NCI-H446 (cell line): ENCODE data around the gene ZBTB7A.
"Not testable (repeated sequence)": the region's sequence is repeated elsewhere in the genome, so short reads cannot be mapped to it uniquely, and the experiment has no call there.

ENCODE experiments used
- DNase-seq, 2 experiments: peaks; one replicate each; lab custom pipeline; 2025; lab: John Stamatoyannopoulos, UW

The ZBTB7A gene

DNA sequence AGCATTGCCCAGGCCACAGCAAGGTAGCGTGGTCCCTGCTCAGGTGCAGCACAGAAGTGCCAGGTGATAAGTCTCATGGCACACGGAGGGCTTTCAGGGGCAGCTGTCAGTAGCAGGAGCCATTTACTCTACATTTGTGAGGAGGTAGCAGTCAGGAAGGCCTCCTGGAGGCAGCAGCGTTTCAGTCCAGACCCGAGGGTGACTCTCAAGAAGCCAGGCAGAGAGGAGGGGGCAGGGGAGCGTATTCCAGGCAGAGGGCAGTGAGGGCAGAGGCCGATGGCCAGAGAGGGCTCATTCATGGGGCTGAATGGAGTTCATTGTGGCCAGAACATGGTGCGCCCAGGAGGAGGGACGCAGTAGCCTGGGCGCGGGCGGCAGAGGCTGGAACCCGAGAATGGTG, 50.2 kb downstream of the ZBTB7A start:
- no peak for DNase-seq

- no peak for DNase-seq
Observed at GRCh38 chr19:4015705-4016402, 50.8 kb downstream of the ZBTB7A start.

- no peak for DNase-seq
Observed at GRCh38 chr19:4014541-4015491, 51.9 kb downstream of the ZBTB7A start.

DNA sequence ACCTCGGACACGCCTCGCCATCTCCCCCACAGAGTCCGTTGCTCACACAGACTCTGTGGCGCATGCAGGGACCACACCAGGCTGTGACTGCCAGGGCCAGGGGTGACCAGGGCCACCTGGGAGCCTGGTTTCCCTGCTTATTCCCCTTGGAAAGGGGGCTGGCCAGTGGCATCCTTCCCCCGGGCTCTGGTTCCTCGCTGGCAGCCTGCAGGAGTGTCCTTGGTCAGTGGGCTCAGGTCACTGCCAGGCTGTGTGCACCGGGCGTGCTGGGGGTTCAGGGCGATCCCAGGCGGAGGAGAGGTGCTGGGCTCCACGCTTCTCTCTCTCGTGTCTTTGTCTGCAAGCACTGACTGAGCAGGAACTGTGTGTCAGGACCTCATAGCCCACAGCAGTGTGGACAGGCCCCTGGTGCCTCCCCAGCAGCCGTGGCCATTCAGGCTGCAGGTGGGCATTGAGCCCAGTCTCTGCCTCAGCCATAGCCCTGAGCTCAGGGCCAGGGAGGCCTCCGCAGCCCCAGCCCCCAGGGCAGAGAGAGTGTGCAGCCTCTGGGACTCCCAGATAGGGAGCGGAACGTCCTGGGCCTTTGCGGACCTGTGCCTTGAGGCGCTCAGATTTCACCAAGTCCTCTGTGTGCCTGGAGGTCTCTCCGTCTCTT, 52.7 kb downstream of the ZBTB7A start:
- DNase-seq = no peak

DNA sequence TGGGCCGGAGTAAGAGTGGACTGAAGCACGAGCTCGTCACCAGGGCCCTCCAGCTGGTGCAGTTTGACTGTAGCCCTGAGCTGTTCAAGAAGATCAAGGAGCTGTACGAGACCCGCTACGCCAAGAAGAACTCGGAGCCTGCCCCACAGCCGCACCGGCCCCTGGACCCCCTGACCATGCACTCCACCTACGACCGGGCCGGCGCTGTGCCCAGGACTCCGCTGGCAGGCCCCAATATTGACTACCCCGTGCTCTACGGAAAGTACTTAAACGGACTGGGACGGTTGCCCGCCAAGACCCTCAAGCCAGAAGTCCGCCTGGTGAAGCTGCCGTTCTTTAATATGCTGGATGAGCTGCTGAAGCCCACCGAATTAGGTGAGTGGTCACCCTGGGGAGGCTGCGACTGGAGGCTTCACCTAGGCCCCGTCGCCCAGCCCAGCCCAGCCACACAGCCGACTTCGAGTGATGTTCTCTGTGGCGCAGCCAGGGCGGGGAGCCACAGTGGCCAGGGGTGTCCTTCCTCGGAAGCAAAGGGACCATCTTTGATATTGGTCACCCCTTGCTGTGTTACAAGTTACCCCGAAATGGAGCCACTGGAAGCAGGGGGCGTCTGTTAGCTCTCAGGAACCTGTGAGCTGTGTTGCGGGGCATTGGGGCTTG, 53.6 kb downstream of the ZBTB7A start:
- DNase-seq = no peak

DNA sequence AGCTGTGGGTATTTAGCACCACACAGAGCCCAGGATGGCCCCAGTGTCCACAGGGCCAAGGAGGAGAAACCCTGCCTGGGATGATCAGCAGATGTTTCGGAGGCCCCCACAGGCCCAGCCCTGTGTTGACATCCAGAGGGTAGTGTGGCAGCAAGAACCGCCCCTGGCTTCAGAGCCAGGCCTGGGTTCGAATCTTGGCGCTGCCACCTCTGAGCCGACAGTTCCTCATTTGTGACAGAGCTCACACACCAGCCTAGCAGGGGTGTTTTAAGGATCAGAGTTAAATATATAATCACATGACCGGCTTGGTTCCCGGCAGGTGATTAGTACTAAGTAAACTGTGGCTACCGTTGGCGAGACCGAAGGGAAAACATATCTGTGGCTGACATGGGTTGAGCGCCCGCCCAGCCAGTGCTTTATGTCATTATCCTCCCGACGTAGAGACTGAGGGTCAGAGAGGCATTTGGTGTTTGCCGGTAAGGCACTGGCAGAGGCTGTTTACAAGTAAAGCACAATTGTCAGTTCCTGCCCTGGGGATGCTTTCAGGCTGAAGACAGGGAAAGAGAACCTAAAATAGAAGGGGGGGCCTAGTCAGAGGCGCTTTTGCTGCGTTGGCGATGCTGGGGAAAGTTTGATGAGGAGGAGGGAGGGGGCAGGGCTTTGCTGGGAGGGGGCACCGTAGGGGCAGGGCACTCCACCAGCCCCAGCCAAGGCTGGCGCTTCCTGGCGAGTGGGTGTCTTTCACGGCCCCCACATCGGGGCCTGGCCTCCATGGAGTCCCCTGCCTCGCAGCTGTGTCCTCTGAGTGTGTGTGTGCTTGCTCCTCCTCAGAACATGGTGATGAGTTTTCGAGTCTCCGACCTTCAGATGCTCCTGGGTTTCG, 54.4 kb downstream of the ZBTB7A start:
- DNase-seq = no peak

DNA sequence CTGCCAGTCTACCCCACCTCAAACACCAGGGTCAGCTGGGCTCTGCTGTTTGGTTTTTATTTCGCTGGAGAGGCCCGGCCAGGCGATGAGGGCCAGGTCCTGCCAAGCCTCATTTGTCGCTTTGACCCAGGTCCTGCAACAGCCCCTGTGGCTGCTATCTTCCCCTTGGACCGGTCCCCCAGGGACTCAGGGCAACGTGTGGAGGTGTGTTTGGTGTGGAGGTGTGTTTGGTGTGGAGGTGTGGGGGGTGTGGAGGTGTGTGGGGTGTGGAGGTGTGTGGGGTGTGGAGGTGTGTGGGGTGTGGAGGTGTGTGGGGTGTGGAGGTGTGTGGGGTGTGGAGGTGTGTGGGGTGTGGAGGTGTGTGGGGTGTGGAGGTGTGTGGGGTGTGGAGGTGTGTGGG, 55.3 kb downstream of the ZBTB7A start:
- DNase-seq = not testable (repeated sequence)

DNA sequence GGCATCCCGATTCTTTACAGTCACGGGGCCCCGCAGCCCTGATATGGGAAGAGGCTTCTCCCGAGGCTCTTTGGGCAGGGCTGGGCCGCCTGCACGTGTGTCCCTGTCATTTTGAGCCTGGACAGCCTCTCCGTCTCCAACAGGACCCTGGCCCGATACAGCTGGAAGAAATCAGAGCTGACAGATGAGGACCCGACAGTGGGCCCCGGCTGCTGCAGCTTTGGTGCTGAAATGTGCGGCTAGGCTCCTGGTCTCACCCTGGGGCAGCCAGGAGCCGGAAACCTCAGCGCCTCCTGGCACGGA, 55.9 kb downstream of the ZBTB7A start:
- no peak for DNase-seq

- peak in 1 of 2 experiments; percentile 24 for DNase-seq
Observed at GRCh38 chr19:4009990-4010807, 56.5 kb downstream of the ZBTB7A start.

DNA sequence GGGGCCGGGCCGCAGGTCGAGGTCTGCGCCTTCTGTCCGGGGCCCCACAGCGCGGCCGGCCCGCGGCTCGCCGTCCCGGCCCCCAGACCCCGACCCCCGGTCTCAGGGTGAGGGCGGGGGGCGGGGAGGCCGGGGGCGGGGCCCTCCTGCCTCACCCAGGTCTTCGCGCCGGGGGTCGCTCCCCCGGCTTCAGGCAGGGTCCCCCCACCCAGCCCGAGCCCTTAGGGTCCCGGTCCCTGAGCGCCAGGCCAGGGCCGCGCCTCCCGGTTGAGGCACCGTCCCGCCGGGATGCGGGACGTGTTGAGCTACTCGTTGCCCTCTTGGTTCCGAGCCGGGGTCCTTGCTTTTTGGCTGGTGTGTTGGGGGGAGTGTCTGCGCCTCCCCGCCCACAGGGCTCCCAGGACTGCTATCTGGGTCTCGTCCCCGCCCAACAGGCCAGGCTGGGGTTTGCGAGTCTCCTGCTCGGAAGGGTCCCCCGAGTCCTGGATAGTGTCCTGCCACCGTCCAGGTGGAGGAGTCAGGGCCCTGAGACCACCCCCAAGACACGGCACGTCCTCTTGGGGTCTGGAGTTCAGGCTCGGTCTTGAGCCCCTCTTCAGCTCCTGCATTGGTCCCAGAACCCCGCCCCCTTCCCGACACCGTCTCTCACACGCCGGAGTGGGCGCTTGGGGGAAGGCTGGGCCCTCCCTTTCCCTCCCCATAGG, 58.7 kb downstream of the ZBTB7A start:
- DNase-seq = peak in 1 of 2 experiments; percentile 19

DNA sequence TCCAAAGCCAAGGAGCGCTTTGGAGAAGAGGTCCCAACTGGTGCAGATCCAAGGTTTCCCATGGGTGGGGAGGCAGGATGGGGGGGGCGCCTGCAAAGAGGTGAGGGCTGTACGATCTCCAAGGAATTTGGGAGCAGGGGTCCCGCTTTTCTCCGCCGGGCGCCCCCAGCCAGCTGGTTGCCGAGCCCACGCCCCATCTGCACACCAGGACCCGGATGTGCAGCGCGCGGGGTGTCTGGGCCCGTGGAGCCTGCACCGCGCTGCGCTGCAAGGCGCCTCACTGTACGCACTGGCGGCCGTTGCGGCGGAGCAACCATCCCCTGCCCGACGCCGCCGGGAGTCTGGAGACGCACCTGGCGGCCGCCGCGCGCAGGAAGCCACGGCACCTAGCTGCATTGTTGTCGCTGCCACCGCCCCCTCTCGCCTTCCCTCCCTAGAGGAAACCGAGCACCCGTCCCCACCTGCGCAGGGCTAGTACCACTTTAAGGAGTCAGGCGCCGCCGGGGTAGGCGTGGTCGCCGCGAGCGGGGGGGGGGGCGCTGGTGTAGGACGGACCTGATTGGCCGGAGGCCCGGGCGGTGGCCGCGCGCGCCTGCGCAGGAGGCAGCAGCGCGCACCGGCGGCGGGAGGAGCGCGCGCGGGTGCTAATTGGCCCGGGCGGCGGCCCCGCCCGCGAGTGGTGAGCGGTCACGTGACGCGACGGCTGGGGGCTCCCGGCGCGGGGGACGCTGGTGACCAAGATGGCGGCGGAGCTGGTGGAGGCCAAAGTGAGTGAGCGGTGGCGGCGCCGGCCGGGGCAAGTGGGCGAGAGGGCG, 59.5 kb downstream of the ZBTB7A start, which contains the start of gene PIAS4:
Gene PIAS4, plus strand, starts transcription at position 716 of the 815 bp plus-strand sequence. Its CDS starts 25 bp downstream, at position 741.
- DNase-seq = peak; percentile 91 to 98

DNA sequence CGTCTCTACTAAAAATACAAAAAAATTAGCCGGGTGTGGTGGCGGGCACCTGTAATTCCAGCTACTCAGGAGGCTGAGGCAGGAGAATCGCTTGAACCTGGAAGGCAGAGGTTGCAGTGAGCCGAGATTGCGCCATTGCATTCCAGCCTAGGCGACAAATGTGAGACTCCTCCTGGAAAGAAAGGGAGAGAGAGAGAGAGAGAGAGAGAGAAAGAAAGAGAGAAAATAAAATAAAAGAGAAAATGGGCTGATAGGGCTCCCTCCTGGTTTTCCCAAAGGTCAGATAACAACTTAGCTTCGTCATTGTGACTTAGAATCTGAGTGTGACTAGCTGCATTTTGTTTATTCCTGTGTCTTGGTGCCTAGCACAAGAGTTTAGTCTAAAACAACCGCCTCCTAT, 61.3 kb downstream of the ZBTB7A start:
- DNase-seq = not testable (repeated sequence)

DNA sequence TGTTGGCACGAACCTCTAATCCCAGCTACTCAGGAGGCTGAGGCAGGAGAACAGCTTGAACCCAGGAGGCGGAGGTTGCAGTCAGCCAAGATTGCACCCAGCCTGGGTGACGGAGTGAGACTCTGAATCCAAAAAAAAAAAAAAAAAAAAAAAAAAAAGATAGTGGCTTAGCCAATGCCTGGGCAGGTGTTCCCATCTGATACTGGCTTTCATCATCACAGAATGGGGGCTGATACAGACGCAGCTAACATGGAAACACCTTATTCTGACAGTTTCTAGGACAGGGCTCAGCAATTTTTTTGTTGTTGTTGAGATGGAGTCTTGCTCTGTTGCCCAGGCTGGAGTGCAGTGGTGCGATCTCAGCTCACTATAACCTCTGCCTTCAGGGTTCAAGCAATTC, 65.9 kb downstream of the ZBTB7A start:
- not testable (repeated sequence) for DNase-seq

- DNase-seq = not testable (repeated sequence)
Observed at GRCh38 chr19:3998667-3999412, 67.9 kb downstream of the ZBTB7A start.

- DNase-seq = no peak
Observed at GRCh38 chr19:3995607-3996006, 71.1 kb downstream of the ZBTB7A start.
